Stimulated activated CD8-positive, alpha-beta memory T cell treated with anti-CD3 and anti-CD28 coated beads, Interleukin-15, amount 100 ng/mL, for 1 hour (primary cell): ENCODE measurements around the gene TIMM23B.
"Not testable (repeated sequence)": the region's sequence is repeated elsewhere in the genome, so short reads cannot be mapped to it uniquely, and the experiment has no call there.

Source experiments
- DNase-seq: peaks from one replicate; pipeline ENCODE4 v3.0.0-alpha.2; 2020; ENCODE audit warnings: low read depth

The TIMM23B gene

GRCh38 chr10:49977756-49978155, 35.9 kb downstream of the TIMM23B start:
- not testable (repeated sequence) for DNase-seq

GRCh38 chr10:49987207-49987606, 45.4 kb downstream of the TIMM23B start:
- not testable (repeated sequence) for DNase-seq

- DNase-seq: not testable (repeated sequence)
Measured at GRCh38 chr10:49988376-49988775, 46.5 kb downstream of the TIMM23B start, which contains the start of gene AGAP6. AGAP6 (plus strand) TSS chr10:49988406; CDS start chr10:49988716, 310 bp downstream.

GRCh38 chr10:49995321-49995720, 53.5 kb downstream of the TIMM23B start:
- not testable (repeated sequence) for DNase-seq

GRCh38 chr10:50014024-50014423, 72.2 kb downstream of the TIMM23B start:
- DNase-seq: not testable (repeated sequence)

- not testable (repeated sequence) for DNase-seq
Measured at GRCh38 chr10:50015596-50016220, 73.9 kb downstream of the TIMM23B start.

- not testable (repeated sequence) for DNase-seq
Measured at GRCh38 chr10:50016926-50017325, 75.1 kb downstream of the TIMM23B start.

GRCh38 chr10:50017646-50018045, 75.8 kb downstream of the TIMM23B start:
- not testable (repeated sequence) for DNase-seq

GRCh38 chr10:50019279-50019678, 77.4 kb downstream of the TIMM23B start:
- not testable (repeated sequence) for DNase-seq

GRCh38 chr10:50020451-50021024, 78.7 kb downstream of the TIMM23B start:
- not testable (repeated sequence) for DNase-seq

GRCh38 chr10:50021646-50022045, 79.8 kb downstream of the TIMM23B start:
- no peak for DNase-seq
